GM12874 (cell line): Measurements from ENCODE around the gene PTPRQ.

Experiments used
- TF ChIP-seq, protein P1 (sequence below): IDR thresholded peaks from 2 replicates; pipeline ENCODE4 v1.5.1; 2011; ENCODE audit warnings: low read depth, mild to moderate bottlenecking, control low read depth, low read length, moderate library complexity; ENCODE audit not compliant: insufficient read depth

PTPRQ gene

DNA sequence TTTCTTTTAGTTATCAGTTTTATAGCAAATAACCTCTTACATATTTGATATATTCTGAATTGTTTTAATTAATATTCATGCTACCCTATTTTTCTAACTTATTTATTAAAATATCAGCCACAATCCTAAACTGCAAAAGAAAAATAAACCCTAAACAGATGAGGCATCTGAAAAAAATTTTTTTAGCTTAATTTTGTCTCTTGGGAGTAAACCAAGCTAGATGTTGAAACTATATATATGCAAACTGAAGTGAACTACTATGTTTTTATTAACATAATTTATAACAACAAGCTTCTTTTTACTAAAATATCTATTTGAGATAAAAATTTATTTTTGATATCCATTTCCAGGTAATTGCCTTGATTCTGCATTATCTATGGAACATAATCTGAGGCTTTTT is 87.6 kb downstream of the PTPRQ start:
- TF ChIP-seq, protein P1, sequence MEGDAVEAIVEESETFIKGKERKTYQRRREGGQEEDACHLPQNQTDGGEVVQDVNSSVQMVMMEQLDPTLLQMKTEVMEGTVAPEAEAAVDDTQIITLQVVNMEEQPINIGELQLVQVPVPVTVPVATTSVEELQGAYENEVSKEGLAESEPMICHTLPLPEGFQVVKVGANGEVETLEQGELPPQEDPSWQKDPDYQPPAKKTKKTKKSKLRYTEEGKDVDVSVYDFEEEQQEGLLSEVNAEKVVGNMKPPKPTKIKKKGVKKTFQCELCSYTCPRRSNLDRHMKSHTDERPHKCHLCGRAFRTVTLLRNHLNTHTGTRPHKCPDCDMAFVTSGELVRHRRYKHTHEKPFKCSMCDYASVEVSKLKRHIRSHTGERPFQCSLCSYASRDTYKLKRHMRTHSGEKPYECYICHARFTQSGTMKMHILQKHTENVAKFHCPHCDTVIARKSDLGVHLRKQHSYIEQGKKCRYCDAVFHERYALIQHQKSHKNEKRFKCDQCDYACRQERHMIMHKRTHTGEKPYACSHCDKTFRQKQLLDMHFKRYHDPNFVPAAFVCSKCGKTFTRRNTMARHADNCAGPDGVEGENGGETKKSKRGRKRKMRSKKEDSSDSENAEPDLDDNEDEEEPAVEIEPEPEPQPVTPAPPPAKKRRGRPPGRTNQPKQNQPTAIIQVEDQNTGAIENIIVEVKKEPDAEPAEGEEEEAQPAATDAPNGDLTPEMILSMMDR: no peak

DNA sequence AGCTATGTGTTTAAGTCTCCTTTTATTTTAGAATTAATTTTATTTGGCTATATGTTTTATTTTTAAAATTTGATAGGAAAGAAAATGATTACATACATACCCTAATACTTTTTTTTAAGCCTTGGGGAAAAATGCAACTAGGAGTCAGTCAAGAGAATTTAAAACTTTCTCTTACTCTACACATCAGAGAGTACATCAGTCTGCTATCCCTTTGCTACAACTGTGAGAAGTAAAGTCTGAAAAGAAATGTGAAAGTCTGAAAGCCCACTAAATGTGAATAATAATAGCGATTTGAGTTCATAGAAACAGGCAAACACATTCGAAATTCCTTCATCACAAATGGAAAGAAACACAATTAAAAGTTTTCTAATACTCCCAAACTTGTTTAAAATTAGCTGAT is 95.0 kb downstream of the PTPRQ start:
- TF ChIP-seq, protein P1: no peak

DNA sequence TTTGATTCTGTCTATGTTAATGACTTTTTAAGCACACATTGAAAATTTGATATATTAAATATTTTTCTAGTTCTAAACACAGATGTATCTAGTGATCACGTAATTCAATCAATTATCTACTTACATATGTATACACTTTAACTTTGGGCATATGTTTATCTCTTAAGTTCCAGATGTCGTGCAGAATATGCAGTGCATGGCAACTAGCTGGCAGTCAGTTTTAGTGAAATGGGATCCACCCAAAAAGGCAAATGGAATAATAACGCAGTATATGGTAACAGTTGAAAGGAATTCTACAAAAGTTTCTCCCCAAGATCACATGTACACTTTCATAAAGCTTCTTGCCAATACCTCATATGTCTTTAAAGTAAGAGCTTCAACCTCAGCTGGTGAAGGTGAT is 105.3 kb downstream of the PTPRQ start:
- TF ChIP-seq, protein P1: no peak

DNA sequence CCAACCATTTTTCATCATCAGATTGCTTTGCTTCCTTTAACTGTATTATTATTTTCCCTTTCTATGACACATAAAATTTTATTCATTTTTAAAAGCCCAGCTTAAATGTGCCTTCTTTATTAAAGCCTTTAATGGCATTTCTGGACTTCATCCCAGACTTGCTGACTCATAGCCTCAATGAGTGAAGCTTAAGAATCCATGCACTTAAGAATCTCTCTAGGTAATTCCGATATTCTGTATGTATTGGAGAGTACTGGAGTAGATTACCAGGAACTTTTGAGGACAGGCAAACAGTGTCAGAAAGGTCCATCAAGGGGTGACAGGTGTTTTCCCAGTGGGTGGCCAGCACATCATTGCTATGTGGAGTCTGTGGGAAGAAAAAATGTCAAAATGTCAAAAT is 107.9 kb downstream of the PTPRQ start:
- TF ChIP-seq, protein P1: no peak

DNA sequence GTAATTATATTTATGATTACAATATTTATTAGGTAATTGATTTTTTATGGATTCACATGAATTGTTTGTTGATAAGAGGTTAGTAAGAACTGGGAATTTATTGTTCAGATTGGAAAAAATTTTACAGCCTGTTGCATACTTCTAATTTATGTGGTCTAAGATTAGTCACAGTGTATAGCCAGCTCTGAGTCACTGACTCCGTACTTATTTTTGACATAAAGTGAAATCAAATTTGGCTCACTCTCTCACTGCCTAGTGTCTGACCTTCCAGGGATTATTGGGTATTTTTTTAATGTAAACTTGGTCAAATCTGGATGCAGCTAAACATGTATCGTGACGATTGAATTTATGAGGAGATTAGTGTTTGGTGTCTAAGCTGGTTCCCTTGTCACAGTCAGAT is 109.3 kb downstream of the PTPRQ start:
- TF ChIP-seq, protein P1: no peak

DNA sequence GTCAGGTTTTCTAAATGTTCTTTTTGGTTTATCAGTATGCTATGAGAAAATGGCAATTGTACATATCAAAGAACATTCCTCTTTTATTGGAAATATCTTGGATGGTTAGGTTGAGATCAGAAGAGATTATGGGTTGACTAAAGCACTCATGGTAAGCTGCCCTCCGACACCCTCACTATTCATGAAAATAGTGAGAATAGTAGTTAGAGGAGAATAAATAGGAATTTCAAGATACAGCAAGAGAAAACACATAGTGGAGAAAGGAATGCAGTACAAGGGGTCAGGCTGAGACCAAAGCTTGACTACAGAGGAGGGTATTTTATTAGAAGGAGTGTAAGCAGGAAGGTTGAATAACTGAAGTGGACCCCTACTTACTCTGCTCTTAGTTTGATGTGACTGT is 112.5 kb downstream of the PTPRQ start:
- TF ChIP-seq, protein P1: no peak

DNA sequence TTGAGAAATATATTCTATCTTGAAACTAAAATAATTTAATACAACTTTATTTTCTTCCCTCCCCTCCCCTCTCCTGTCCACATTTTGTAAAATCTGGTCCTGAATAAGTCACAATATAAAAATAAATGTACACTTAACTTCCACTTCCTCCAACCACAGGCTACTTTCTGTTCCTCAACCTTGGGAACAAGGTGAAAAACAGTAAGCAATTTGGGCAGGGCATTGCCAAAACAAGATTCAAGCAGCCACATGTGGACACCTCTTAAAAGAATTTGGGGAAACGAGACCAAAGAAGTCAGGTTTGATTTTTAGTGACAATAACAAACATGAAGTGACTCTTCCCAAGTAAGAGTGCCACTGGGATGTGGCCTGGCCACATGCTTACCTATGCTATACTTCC is 115.7 kb downstream of the PTPRQ start:
- TF ChIP-seq, protein P1: no peak

DNA sequence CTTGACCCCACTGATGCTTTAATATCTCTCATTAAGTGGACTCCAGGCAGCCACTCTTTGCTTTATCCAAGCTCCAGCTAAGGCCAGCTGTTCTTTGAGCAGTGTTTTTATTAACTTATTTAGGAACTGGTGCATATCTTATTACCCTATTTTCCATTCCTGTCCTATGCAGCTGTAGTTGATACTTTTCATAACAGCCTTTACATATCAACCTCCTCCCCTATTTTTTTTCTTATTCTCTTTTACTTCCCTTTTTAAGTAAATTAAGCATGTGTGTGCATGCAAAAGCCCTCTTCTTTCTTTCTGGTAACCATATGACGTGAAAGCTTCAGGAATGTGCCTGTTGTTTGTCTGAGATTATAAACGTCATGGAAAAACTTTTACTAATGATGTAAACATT is 121.2 kb downstream of the PTPRQ start:
- TF ChIP-seq, protein P1: no peak
